HepG2 (cell line): ENCODE data around the gene CCL16. TPM values are rescaled to one million over a fixed set of nuclear protein-coding genes. Genes with fewer than 3 reads are reported as not detected.

ENCODE experiments used
- ATAC-seq: fragments of 200-7000 bp; cut with Tn5 transposase; 3 replicates; pipeline ENCODE4 v1.9.1; 2020; ENCODE audit warnings: mild to moderate bottlenecking, moderate library complexity
- BruUV-seq: library from RNA; stranded (reverse); fragments of 400-500 nt; replicated peaks from 2 replicates; lab custom pipeline; 2021; lab: Mats Ljungman, UMichigan
- CTCF ChIA-PET: fragments of 300-600 bp; formaldehyde crosslinking; extraction: SDS; loops from one replicate; lab custom pipeline; 2021; ENCODE audit warnings: low total read pairs, inconsistent platforms, low intra/inter-chr PET ratio; lab: Yijun Ruan, JAX
- POLR2A ChIA-PET: fragments of 350-600 bp; sonication (Branson Sonifier 250); formaldehyde crosslinking; loops from one replicate; lab custom pipeline; 2020; ENCODE audit warnings: antibody characterized with exemption, inconsistent platforms; lab: Yijun Ruan, JAX
- DNase-seq: peaks from one replicate; pipeline ENCODE4 v3.0.0-alpha.2; 2015; ENCODE audit warnings: low spot score
- FAIRE-seq: peaks from 3 replicates; lab custom pipeline; 2011; peaks lifted over from hg19 to GRCh38; lab: Jason Lieb, UNC
- H2AFZ ChIP-seq: one replicate; pipeline ENCODE4 v1.6.1; 2011; ENCODE audit warnings: low read length, inconsistent platforms
- H3K27ac ChIP-seq: fragments of 300-600 bp; 3 replicates; pipeline ENCODE4 v1.8.0; 2011; ENCODE audit warnings: mixed run types, mild to moderate bottlenecking, mixed read lengths, low read length, inconsistent platforms; ENCODE audit not compliant: insufficient read depth; ENCODE audit errors: extremely low read length
- H3K27me3 ChIP-seq, 2 experiments: fragments of 200-600 bp in 1 of 2; 2 replicates in 1 of 2; 3 replicates in 1 of 2; pipeline versions ENCODE4 v1.6.0 to v1.8.0; 2011; ENCODE audit warnings: low read length in 2 of 2, mild to moderate bottlenecking in 2 of 2, moderate library complexity in 2 of 2, inconsistent platforms in 1 of 2; ENCODE audit not compliant: insufficient read depth in 2 of 2, control insufficient read depth in 1 of 2
- H3K36me3 ChIP-seq, 2 experiments: fragments of 200-600 bp in 1 of 2; replicated peaks in 1 of 2; 2 replicates in 1 of 2; 3 replicates in 1 of 2; pipeline versions ENCODE4 v1.5.1 to v1.8.0; 2011; ENCODE audit warnings: low read length in 2 of 2, inconsistent platforms in 1 of 2; ENCODE audit not compliant: insufficient read depth in 2 of 2, control insufficient read depth in 1 of 2
- H3K4me1 ChIP-seq: 2 replicates; pipeline ENCODE4 v1.5.1; 2012; ENCODE audit warnings: low read length, inconsistent platforms; ENCODE audit not compliant: insufficient read depth
- H3K4me2 ChIP-seq: 2 replicates; pipeline ENCODE4 v1.6.0; 2011; ENCODE audit warnings: low read depth, low read length, inconsistent platforms
- H3K4me3 ChIP-seq, 3 experiments: fragments of 200-600 bp in 1 of 3; sonication (generic), shearing (Covaris generic) in 1 of 3; replicated peaks in 1 of 3; 2 replicates each; pipeline ENCODE4 v1.5.1; 2011 to 2016; ENCODE audit warnings: low read length in 3 of 3, inconsistent platforms in 2 of 3, low read depth in 2 of 3, mild to moderate bottlenecking in 2 of 3, control low read depth in 1 of 3, mixed read lengths in 1 of 3; ENCODE audit not compliant: insufficient read depth in 1 of 3
- H3K79me2 ChIP-seq: one replicate; pipeline ENCODE4 v1.6.1; 2011; ENCODE audit warnings: low read length, inconsistent platforms; ENCODE audit not compliant: insufficient read depth
- H3K9ac ChIP-seq: 2 replicates; pipeline ENCODE4 v1.6.0; 2011; ENCODE audit warnings: mild to moderate bottlenecking, low read depth, low read length, inconsistent platforms; ENCODE audit not compliant: insufficient read depth
- H3K9me3 ChIP-seq: 2 replicates; pipeline ENCODE4 v1.5.1; 2012; ENCODE audit warnings: mild to moderate bottlenecking, low read length
- H4K20me1 ChIP-seq: 2 replicates; pipeline ENCODE4 v1.6.0; 2011; ENCODE audit warnings: inconsistent platforms, mild to moderate bottlenecking, low read length, moderate library complexity; ENCODE audit not compliant: insufficient read depth
- DMAP1 ChIP-seq: IDR thresholded peaks from 2 replicates; pipeline ENCODE4 v1.6.1; 2016
- KLF11 ChIP-seq: IDR thresholded peaks from 2 replicates; pipeline ENCODE4 v1.6.1; 2016; ENCODE audit warnings: missing compliant biosample characterization
- MEIS1 ChIP-seq: sonication (generic); formaldehyde crosslinking; IDR thresholded peaks from 2 replicates; pipeline ENCODE4 v1.9.0; 2021; ENCODE audit warnings: mild to moderate bottlenecking, missing genetic modification reagents, moderate library complexity, borderline replicate concordance
- MIER3 ChIP-seq: IDR thresholded peaks from 2 replicates; pipeline ENCODE4 v1.6.1; 2016; ENCODE audit warnings: missing compliant biosample characterization, borderline replicate concordance
- NR2C2 ChIP-seq: sonication (generic); formaldehyde crosslinking; IDR thresholded peaks from 2 replicates; pipeline ENCODE4 v1.4.0; 2020; ENCODE audit warnings: missing genetic modification reagents, mild to moderate bottlenecking, moderate library complexity, borderline replicate concordance
- SRSF1 ChIP-seq: fragments of 200-400 bp; formaldehyde crosslinking; optimal IDR thresholded peaks from 2 replicates; pipeline ENCODE3; 2017; ENCODE audit warnings: mild to moderate bottlenecking, low read depth, low read length, moderate library complexity
- TGIF2 ChIP-seq: IDR thresholded peaks from 2 replicates; pipeline ENCODE4 v1.6.1; 2016; ENCODE audit warnings: control low read depth, missing compliant biosample characterization
- ZFP62 ChIP-seq: sonication (generic); formaldehyde crosslinking; IDR thresholded peaks from 2 replicates; pipeline ENCODE4 v1.4.0; 2020; ENCODE audit warnings: missing genetic modification reagents
- ZNF343 ChIP-seq: sonication (generic); formaldehyde crosslinking; IDR thresholded peaks from 2 replicates; pipeline ENCODE4 v1.4.0; 2020; ENCODE audit warnings: mild to moderate bottlenecking, missing genetic modification reagents
- ZNF367 ChIP-seq: sonication (generic); formaldehyde crosslinking; IDR thresholded peaks from 2 replicates; pipeline ENCODE4 v1.4.0; 2020; ENCODE audit warnings: missing genetic modification reagents, borderline replicate concordance
- ZNF543 ChIP-seq: sonication (generic); formaldehyde crosslinking; IDR thresholded peaks from 2 replicates; pipeline ENCODE4 v1.4.0; 2020; ENCODE audit warnings: mild to moderate bottlenecking, missing genetic modification reagents
- ZNF839 ChIP-seq: sonication (generic); formaldehyde crosslinking; IDR thresholded peaks from 2 replicates; pipeline ENCODE4 v1.4.0; 2020; ENCODE audit warnings: missing genetic modification reagents, mild to moderate bottlenecking, borderline replicate concordance
- ZSCAN9 ChIP-seq: IDR thresholded peaks from 2 replicates; pipeline ENCODE4 v1.6.1; 2016; ENCODE audit warnings: borderline replicate concordance
- WGBS: methylation state at CpG from one replicate; pipeline ENCODE4 v1.1.6; 2017; ENCODE audit warnings: low lambda C conversion rate; 5-methylcytosine and 5-hydroxymethylcytosine counted together
- in situ Hi-C: cut with HindIII; loops from 2 replicates; pipeline ENCODE4 v1.10.0; 2017; ENCODE audit warnings: low pct_unique_long_range_greater_than_20kb; ENCODE audit not compliant: extremely low pct_ligation_motif_present
- intact Hi-C: fragments of 100-400 bp; cut with micrococcal nuclease; formaldehyde crosslinking; loops from one replicate; pipeline ENCODE4 v1.10.0; 2022; ENCODE audit not compliant: unreplicated experiment
- polyA plus RNA-seq, 8 experiments: library from polyadenylated mRNA; depleted of rRNA in 3 of 8; stranded (reverse) in 7 of 8; unstranded in 1 of 8; fragments of >200 nt; fragmentation: Illumina TruSeq in 4 of 8; extraction: Trizol in 4 of 8; gene quantifications; 2 replicates each; pipeline versions ENCODE4 v1.2.1 to v1.2.3, GENCODE V29; 2011 to 2016; ENCODE audit warnings: low read depth in 4 of 8, missing spikeins in 1 of 8, mixed read lengths in 1 of 8; ENCODE audit not compliant: insufficient read depth in 1 of 8
- total RNA-seq, 5 experiments: library from RNA; depleted of rRNA; stranded (reverse); fragments of >200 nt; fragmentation: Illumina TruSeq; extraction: Trizol; gene quantifications; 2 replicates each; pipeline ENCODE4 v1.2.3, GENCODE V29; 2016; ENCODE audit warnings: low read depth in 1 of 5
- TF ChIP-seq, protein P1 (sequence below): IDR thresholded peaks from 2 replicates; pipeline ENCODE4 v1.6.1; 2016; ENCODE audit warnings: missing biosample characterization, missing genetic modification reagents, low read depth
- TF ChIP-seq, protein P2 (sequence below): sonication (generic); formaldehyde crosslinking; IDR thresholded peaks from 2 replicates; pipeline ENCODE4 v1.8.0; 2022; ENCODE audit warnings: mild to moderate bottlenecking, missing genetic modification reagents, borderline replicate concordance

CCL16 gene
- total and polyA plus RNA-seq, 2 of the 13 experiments (the other 11 are each of a cell fraction or from before 2014, with no cell fraction given) = 2.0 to 14.7 TPM

DNA sequence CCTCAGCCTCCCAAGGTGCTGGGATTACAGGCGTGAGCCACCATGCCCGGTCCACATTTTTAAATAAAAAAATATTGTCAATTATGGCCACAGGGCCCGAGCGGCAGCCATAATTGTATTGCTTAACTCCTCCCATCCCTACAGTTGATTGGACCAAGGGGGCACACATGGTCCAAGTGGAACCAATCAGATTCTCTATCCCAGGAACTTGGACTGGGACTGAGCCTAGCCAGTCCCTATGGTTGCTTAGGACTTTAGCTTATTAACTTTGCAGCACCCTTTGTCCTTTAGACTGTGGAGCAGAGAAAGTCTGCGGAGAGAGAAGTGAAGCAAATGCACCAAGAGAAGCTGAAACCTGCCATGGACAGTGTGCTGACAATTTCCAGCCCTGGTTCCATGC lies 45.2 kb downstream of the CCL16 start:
- no peak overlapping the region for H3K4me2 ChIP-seq
- H3K36me3 ChIP-seq = no peaks in the 10 kb centered on the region
- no peak overlapping the region for H3K9ac ChIP-seq
- CTCF ChIA-PET = no interaction called here
- in situ Hi-C loops = no loop called here
- TF ChIP-seq MIER3 (CRISPR knock-in tag) (no peak), KLF11 (CRISPR knock-in tag) (no peak), ZNF343 (no peak)
- H3K27ac ChIP-seq = no peak overlapping the region
- ATAC-seq (peak; percentile 35; the same call in 2 of the 3 replicates), FAIRE-seq (no peak), DNase-seq (no peak)
- H4K20me1 ChIP-seq = no peaks in the 10 kb centered on the region
- H3K79me2 ChIP-seq = no peaks in the 10 kb centered on the region
- no peak overlapping the region for H2AFZ ChIP-seq
- no peaks in the 10 kb centered on the region for H3K27me3 ChIP-seq
- intact Hi-C loops = no loop called here
- whole genome bisulfite sequencing = 93% methylated on average over 4 of the region's 5 CpGs
- H3K9me3 ChIP-seq = no peaks in the 10 kb centered on the region
- H3K4me3 ChIP-seq = no peak overlapping the region
- no peaks in the 10 kb centered on the region for H3K4me1 ChIP-seq
- BruUV-seq = no TSS peak
- POLR2A ChIA-PET = no interaction called here

DNA sequence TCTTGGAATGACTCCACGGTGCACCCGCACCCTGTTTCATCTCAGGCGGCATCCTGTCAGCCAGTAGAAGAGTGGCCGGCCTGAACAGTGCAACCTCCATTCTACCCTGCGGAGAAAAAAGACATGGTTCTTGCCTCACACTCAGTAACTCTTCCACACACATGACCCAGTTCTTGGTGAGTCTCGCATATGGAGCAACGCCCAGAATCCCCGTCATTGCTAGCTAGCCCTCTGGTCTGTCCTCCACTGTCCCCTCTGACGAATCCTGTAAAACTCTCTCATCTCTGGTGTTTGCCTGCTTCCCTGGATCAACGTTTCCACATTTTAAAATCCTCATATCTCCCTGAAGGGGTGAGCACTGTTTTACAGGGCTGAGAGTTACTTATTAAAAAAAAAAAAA lies 46.5 kb downstream of the CCL16 start:
- Histone ChIP-seq H3K79me2 (no peaks in the 10 kb centered on the region), H3K9me3 (no peaks in the 10 kb centered on the region), H3K4me2 (no peak overlapping the region), H3K27me3 (peaks cover 0 to 6% of the 10 kb centered on the region in 2 experiments; a peak in 1 of 5 replicates), H2AFZ (no peak overlapping the region), H3K27ac (no peak overlapping the region), H4K20me1 (no peaks in the 10 kb centered on the region), H3K4me1 (no peaks in the 10 kb centered on the region), H3K9ac (no peak overlapping the region), H3K4me3 (no peak overlapping the region)
- FAIRE-seq (no peak), ATAC-seq (no peak), DNase-seq (no peak)
- BruUV-seq = no TSS peak
- WGBS = 21% methylated on average over 10 of the region's 10 CpGs
- in situ Hi-C loops (no loop called here), intact Hi-C loops (no loop called here)
- CTCF ChIA-PET = no interaction called here
- no peak for TF ChIP-seq MEIS1 (CRISPR knock-in tag)
- no peak for TF ChIP-seq TGIF2
- TF ChIP-seq, protein P1, sequence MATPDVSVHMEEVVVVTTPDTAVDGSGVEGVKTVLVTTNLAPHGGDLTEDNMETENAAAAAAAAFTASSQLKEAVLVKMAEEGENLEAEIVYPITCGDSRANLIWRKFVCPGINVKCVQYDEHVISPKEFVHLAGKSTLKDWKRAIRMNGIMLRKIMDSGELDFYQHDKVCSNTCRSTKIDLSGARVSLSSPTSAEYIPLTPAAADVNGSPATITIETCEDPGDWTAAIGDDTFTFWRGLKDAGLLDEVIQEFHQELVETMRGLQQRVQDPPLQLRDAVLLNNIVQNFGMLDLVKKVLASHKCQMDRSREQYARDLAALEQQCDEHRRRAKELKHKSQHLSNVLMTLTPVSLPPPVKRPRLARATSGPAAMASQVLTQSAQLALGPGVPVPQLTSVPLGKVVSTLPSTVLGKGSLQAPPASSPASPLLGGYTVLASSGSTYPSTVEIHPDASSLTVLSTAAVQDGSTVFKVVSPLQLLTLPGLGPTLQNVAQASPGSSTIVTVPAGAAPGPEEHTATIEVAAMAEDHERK = no peak
- no peak for TF ChIP-seq NR2C2
- no peak for TF ChIP-seq ZNF839 (CRISPR knock-in tag)
- TF ChIP-seq SRSF1 = no peak
- no peak for TF ChIP-seq ZNF367 (CRISPR knock-in tag)
- TF ChIP-seq ZNF543 (CRISPR knock-in tag) = no peak
- no peak for TF ChIP-seq ZSCAN9 (CRISPR knock-in tag)
- no peak for TF ChIP-seq ZFP62 (CRISPR knock-in tag)
- TF ChIP-seq, protein P2, sequence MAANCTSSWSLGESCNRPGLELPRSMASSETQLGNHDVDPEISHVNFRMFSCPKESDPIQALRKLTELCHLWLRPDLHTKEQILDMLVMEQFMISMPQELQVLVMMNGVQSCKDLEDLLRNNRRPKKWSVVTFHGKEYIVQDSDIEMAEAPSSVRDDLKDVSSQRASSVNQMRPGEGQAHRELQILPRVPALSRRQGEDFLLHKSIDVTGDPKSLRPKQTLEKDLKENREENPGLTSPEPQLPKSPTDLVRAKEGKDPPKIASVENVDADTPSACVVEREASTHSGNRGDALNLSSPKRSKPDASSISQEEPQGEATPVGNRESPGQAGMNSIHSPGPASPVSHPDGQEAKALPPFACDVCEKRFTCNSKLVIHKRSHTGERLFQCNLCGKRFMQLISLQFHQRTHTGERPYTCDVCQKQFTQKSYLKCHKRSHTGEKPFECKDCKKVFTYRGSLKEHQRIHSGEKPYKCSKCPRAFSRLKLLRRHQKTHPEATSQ (CRISPR knock-in tag) = no peak
- TF ChIP-seq DMAP1 (CRISPR knock-in tag) = no peak
- TF ChIP-seq, all 625 proteins: peak for 0
- POLR2A ChIA-PET = no interaction called here
- H3K36me3 ChIP-seq = no peaks in the 10 kb centered on the region
